GM19395 (cell line): Measurements from ENCODE around the gene MID1.

Experiments
- ATAC-seq: cut with Tn5 transposase; IDR thresholded peaks from one replicate; pipeline ENCODE4 v1.9.1; 2021; ENCODE audit warnings: mild to moderate bottlenecking, moderate library complexity; ENCODE audit not compliant: unreplicated experiment

MID1 gene

GRCh38 chrX:10620121-10620699 is at the start of gene MID1:
Gene MID1 (minus strand): TSS chrX:10620585. CDS start chrX:10567547, 53,038 bp downstream.
- ATAC-seq, result no peak

DNA sequence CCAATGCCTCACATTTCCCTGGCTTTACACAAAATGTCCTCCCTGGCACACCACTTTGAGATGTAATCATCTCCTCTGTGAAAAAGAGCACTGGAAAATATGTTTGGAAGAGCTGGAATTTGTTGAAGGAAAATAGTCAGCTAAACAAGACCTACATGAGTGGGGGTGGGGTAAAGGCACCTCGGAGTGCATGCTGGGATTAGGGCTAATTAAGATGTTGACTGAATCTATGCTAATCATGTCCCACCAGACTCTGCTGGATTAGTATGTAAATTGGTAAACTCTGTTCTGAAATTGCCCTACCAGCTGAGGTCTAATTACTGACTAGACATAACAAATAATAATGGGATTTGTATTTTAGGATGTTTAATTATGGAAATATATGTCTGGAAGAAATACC is 46.8 kb upstream of the MID1 start:
- ATAC-seq, result no peak

DNA sequence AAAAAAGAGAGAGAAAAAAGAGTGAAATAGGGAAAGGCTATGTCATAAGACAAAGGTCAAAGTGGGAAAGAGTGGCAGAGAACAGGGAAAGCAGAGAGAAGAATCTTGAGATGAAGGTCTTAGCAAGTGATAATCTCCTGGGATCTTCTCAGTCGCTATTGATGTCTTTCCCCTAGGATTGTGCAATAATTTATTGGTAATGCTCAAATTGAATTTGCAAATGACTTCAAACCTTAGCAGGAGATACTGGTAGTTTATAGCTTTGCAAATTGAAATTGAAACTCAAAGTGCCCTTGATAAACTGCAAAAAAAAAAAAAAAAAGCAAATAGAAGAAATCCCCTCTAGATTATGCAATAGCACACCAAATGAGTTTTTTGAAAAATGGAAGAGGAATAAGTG is 45.7 kb upstream of the MID1 start:
- no peak for ATAC-seq

DNA sequence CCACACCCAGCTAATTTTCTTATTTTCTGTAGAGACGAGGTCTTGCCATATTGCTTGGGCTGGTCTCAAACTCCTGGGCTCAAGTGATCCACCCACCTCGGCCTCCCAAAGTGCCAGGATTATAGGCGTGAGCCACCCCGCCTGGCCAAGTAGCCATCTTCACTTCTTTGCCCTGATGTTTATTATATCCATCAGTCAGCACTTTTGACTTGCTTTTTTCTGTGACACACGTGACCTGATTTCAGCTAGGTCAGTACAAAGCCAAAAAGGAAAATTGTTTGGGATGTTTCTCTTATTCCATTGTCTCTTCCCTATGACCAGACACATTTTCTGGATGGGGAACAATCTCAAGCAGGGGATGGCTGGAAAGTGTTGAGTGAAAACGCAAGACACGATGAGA is 45.3 kb upstream of the MID1 start:
- ATAC-seq, result no peak

DNA sequence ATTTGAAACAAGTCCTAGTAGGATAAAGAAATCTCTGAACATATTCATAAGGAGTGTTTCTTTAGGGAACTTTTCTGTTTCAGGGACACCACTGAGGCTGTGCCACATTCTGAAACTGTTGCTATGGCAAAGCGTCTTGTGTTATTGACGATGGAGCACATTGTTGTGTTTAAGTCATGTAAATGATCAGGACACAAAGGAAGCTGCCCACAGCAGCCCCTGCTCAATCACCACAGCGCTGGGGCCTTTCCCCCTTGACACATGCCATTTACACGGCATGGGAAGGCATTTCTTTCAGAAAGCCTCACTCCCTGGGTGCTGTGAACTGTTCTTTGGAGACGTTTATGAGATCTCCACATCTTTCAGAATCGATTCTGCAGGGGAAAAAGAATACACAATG is 39.8 kb upstream of the MID1 start:
- ATAC-seq, result no peak

GRCh38 chrX:10656214-10656613 is 35.8 kb upstream of the MID1 start:
- no peak for ATAC-seq

DNA sequence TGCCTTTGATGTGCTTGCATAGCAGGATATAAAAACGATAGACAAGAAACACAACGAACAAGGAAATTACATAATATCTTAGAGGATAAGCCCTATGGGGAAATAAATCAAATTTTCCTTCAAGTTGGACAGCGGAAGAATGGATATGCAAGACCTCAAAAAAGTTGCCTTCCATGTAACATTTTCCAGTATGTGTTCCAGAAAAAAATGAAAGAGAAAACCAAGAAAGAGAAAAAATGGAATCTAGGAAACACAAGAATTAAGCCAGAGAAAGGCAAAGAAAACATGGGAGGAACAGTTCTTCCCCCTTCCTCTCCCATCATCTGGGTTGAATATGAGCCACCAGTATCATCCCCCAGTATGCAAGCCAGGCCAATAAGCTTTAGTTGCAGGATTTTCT is 34.6 kb upstream of the MID1 start:
- no peak for ATAC-seq

DNA sequence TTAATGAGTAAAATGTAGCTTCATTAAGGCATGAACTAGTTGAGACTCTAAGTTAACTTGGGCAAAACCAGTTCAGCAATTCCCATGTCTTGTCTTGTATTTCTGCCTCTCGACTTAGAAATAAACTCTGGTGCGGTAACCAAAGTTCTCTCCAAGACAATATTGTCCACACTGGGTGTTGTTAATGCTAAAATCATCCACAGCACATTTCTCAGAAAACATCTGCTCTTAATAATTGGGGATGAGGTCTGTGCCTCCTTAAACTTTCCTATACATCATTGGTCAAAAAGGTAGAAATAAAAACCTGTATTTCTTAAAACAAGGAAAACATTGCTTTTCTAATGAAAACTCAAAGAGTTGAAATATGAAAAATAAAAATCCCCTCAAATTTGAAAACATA is 32.9 kb upstream of the MID1 start:
- no peak for ATAC-seq

DNA sequence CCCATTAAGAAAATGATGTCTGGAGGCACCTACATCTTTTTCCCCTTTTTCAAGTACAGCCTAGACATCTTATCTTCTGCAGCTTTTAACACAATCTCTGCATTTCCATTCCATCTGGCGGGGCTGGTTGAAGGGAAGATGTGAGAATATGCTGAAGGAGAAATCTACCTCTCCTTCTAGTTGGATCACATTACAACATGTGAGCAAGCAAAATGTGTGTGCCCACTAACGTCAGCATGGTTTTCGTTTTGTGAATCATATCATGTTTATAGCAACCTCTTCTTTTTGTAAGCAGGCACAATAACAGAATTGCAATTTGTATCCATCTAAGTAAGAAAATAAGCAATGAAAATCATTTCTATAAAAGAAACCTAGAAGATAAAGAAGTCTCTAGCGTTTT is 28.9 kb upstream of the MID1 start:
- ATAC-seq, result no peak

DNA sequence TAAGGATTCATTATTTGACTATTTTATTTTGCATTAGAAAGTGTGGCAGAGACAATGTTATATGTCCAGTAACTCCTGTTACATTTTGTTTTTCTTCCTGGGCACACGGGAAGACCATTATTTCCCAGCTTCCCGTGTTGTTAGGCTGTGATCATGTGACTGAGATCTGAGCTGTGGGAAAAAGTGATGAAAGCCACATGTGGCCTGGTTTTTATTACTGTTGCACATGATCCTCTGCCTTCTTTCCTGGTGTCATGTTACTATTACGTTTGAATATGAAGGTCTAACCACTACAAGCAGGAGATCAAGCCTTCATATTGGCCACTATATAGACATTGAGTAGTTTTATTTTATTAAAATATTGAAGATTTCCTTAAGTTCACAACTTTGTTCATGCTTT is 28.2 kb upstream of the MID1 start:
- no peak for ATAC-seq

DNA sequence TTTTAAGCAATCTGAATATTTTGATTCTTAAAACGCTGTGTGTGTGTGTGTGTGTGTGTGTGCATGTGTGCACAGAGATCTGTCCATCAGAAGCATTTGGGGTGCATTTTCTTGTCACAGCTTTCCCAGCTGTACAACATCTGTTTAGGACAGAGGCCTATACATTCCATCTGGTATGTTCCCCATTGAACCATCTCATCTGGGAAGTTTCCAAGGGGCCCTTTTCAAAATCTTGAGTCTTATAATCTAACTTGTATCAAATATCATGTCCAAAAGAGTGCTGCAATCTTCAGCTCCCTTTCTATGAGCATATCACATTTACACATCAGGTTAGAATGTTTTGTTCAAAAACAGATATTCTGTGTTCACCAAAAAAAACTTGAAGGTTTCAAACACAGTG is 16.5 kb upstream of the MID1 start:
- no peak for ATAC-seq

DNA sequence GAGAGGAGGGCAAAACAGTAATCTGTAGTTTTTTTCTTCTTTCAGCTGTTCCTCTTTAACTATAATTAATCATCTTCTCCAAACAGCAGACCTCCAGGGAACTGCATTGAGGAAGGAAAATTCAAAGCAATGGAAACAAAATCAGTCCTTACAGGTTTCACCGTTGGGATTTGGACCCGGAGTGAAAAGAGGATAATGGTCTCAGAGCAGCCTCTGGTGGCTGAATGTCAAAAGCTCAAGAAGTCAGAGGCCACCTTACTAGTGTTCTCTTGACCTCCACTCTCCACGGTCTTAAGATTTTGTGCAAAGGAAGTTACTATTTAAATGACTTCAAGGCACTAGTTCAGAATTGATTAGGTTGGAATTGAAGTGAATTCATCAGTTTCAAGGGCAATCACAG is 16.0 kb upstream of the MID1 start:
- no peak for ATAC-seq

DNA sequence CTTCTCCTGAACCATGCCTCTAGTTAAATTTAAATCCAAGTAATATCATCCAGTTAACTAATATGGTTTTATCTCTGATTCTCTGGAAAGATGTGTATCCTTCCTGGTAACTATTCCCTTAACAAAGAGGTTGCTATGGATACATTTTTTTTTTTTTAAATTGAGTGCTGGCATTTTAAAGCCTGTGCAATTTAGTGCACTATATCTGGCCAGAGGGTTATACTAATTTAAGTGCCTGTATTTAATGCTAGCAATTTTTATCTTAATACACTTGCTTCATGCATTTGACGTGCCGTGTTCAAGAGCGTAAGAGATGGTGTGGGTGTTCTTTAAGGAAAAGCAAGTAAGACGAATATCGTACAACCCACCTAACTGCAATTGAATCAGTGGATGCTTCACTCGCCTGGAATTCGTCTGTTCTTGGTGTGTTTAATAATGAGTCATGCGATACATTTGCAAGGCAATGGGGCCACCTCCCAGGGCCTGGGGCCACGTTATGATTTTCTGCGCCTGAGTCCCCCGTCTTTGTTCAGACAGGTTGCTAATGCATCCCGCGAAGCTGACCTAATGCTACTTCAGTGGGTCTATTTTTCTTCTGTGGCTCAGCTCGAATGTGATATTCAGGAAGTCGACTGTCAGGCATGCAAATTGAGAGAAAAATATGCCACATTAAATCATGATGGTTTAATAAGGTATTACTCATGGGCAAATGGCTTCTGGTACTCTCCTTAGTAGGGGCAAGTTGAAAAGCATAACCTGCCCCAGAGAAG is 14.2 kb upstream of the MID1 start:
- no peak for ATAC-seq

DNA sequence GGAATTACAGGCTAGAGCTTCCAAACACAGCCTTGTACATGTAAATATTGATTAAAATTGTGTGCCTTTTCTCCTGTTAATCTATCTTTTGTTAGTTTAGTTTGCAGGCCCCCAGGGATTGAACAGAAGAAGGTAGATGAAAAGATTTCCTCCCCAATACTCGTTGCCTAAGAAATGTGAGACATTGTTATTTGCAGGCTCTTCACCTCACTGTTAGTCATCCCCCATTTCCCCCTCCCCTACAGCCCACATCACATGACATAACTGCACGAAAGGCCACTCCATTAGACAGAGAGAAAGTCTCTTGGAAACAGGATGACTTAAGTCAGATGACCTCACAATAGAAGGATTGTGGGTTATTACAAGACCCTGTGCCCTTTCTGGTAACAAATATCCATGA is 13.3 kb upstream of the MID1 start:
- ATAC-seq, result no peak

DNA sequence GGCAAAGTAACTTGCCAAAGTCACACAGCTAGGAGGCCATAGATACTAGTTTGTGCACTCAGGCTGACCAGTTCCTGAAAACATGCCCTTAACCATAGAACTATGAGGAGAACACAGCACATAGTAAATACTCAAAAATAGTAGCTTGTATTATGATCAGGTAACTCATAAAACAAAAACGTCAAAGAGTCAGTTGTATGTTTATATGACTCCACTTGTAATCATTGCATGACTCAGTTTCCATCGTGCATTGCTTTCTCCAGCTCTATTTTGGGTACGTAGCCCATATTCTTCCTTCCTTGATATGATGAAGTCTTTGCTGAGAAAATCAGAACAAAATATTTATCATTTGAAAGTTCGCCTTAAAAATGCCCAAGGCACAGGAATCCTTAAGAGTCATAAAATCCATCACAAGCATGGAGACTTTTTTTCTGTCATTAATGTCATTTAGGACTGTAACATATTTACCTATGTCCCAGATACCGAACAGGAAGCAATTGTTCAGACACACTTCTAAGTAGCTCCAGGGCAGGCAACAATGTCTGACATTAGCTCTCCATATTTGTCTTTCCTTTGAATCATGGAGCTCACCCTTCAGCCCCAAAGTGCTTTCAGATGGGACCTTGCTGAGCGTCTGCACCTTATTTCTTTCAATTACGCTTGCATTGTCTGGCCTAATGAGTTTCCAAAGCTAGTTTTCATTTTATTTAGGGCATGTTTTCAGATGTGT is 11.2 kb upstream of the MID1 start:
- ATAC-seq, result no peak

DNA sequence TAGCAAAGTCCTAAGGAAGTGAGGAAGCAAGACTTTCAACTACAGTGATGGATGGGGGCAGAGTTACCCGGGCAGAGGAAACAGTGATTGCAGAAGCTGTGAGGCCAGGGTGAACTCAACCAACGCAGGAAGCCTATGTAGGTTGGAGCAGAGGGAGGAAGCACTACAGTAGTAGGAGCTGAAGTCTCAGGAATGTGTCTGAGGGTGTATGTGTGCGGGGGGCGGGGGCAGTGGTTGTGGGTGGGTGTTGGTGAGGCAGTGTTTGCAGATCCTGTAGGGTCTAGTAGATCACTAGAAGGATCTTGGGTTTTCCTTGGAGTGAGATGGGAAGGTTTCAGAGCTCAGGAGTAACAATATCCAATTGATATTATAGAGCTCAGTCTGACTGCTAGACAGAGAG is 9.9 kb upstream of the MID1 start:
- ATAC-seq, result no peak

- no peak for ATAC-seq
Observed at GRCh38 chrX:10629905-10630304, 9.5 kb upstream of the MID1 start.

DNA sequence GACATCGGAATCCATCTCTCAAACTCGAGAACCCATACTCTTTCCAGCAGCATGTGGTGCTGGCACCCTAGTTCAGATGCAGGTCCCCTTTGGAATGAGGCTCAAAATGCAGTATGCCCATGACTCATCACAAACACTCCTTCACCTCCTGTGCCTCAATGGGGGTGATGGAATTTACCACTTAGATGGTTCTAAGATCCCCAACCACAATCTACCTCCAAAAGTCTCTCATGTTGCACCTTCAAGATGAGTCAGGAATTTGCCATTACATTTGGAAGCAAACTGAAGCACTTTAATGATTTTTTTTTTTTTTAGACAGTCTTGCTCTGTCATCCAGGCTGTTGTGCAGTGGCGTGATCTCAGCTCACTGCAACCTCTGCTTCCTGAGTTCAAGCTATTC is 8.5 kb upstream of the MID1 start:
- no peak for ATAC-seq

DNA sequence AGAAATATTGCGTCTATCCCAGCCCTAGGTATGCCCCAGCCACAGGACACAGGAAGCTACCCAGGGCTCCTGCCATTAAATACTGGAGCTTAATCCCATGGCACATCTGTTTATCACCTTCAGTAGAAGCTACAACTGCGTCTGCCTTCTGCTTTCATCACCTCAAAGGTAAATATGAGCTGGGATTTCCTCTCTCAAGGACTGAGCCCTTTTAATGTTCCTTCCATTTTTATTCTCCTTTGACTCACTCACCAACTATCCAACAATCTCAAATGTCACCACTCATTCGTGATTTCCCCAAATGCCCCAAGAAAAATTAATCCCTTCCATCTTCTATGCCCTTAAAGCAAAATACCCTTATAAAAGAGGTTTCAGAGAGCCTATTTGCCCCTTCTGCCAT is 1.8 kb upstream of the MID1 start:
- no peak for ATAC-seq

DNA sequence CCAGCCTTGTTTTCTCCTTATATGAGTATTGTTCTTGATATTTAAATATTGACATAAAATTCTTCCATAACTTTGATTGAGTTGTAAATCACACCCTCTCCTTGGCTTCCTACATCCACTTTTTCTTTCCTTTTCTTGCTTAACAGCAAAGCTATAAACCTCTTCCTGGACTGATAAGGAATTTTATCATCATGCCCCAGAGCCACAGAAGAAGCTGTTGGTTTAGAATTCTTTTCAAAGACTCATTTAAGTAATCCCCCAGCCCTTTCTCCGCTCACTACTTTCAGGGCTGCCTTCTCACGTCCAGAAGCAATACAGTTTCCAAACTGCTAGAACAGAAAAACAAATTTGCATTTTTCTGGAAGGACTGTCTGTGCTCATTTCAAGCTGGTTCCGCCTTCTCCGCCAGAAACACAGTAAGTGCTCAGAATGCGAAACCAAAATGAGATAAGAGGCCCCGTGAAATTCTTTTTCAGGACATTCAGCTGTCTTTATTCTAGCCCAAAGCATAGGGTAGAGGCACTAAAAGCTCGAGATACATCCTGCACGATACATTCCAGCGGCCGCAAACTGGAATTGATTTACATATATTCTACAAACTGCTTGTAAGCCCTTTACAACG is 849 bp downstream of the MID1 start:
- no peak for ATAC-seq

DNA sequence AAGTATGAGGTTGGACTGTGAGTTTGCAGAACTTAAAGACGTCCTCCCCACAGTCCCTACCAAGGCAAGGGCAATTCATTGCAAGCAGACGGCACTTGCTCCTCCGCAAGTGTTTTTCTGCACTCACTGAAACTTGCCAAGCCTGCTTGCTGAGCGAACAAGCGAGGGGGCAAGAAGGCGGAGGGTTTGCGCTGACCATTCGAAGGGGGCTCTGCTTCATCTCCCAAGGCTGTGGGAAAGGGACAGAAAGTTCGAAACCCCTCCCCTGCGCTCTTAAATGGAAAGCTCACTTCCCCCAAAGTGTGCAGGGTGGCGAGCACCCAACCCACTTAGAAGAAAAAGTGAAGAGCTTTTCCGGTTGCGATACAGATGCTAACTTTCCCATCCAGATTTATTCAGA is 1.4 kb downstream of the MID1 start:
- no peak for ATAC-seq

DNA sequence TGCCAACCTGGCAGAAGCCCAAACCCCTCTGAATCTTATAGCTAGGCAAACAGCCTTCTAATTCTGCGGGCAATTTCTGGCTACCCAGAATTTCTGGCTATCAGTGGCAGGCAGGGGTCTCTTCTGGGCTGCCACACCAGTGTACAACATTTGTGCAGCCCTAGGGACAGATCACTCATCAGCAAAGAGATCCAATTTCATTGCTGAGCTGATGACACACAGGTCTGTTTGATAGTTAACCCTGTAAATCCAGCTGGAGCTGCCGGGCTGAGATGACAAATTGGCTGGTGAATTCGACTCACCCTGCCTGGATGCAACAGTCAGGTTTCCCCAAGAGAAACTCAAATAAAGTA is 2.4 kb downstream of the MID1 start:
- no peak for ATAC-seq
